OCI-M2 (cell line): ENCODE results near the gene BOLA1.
"Not testable (repeated sequence)": the region's sequence is repeated elsewhere in the genome, so short reads cannot be mapped to it uniquely, and the experiment has no call there.

Source experiments
- DNase-seq: peaks from one replicate; lab custom pipeline; 2025; ENCODE audit not compliant: unreplicated experiment; lab: John Stamatoyannopoulos, UW

BOLA1 gene

DNA sequence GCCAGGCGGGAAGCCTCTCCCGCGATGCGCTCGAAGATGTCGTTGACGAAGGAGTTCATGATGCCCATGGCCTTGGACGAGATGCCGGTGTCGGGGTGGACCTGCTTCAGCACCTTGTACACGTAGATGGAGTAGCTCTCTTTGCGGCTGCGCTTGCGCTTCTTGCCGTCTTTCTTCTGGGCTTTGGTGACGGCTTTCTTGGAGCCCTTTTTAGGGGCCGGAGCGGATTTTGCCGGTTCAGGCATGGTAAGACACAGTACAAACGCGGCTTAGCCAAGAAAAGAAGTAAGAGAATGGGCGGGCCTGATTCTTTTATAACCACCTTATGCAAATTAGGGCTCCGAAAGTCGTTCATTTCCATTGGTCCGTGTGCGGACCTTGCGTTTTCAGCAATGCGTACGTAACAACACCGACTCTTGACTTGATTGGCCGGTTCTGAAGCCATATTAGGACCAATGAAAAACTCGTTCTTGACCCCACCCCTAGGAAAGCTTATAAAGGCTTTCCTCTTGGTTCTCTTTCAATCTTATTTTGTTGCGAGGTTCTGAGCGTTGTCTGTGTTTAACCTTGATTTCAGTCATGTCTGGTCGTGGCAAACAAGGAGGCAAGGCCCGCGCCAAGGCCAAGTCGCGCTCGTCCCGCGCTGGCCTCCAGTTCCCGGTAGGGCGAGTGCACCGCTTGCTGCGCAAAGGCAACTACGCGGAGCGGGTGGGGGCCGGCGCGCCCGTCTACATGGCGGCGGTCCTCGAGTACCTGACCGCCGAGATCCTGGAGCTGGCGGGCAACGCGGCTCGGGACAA, 12.8 kb upstream of the BOLA1 start:
- peak; percentile 98 for DNase-seq

- DNase-seq = not testable (repeated sequence)
Measured at GRCh38 chr1:149887196-149887455, 12.2 kb upstream of the BOLA1 start.

- peak; percentile 89 for DNase-seq
Measured at GRCh38 chr1:149887456-149888246, 11.7 kb upstream of the BOLA1 start.

DNA sequence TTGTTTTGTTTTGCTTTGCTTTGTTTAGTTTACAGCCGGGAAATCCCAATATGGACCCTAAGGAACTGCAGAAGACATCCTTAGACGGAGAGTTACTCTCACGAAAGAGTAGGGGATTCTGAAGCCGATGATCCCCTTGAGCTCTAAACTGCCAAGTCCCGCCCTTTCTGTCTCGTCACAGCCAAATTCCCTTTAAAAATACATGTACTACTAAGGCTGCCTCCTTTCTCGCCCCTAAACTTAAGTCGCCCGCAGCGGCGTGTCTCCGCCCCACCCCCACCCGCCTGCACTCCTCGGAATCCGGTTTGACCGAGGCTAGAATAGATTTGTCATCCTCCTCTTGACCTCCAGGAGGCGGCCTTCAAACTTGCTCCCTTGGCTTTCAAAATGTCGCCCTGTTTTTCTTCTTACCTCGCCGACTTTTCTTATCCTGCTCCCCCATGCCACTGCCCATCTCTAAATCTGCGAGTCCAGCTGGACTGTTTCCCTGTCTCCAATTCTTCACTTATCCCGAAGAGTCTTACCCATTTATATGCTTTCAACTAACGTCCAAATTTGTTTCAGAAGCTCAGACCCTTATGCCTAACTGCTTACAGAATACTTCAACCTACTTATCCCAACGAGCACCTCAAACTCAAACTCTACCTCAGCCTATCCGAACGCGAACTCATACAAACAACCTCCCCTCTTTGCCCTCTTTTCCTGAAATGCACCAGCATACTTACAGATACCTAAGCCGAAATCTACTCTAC, 10.9 kb upstream of the BOLA1 start:
- DNase-seq = peak; percentile 89

GRCh38 chr1:149888999-149889289, 10.4 kb upstream of the BOLA1 start:
- no peak for DNase-seq

DNA sequence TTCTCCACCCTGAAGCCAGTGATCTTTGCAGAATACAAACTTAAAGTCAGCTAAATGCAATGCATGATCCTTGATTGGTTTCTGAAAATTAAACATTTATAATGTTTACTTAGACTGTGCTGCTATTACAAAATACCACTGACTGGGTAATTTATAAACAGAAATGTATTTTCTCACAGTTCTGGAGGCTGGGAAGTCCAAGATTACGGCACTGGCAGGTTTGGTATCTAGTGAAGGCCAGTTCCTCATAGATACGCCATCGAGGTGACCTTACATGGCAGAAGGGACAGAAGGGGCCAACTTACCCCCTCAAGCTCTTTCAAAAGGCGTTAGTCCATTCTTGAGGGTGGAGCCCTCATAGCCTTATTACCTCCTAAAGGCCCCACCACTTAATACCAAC, 2.8 kb upstream of the BOLA1 start:
- DNase-seq = no peak

GRCh38 chr1:149903836-149904491, 4.6 kb downstream of the BOLA1 start:
- DNase-seq = no peak

DNA sequence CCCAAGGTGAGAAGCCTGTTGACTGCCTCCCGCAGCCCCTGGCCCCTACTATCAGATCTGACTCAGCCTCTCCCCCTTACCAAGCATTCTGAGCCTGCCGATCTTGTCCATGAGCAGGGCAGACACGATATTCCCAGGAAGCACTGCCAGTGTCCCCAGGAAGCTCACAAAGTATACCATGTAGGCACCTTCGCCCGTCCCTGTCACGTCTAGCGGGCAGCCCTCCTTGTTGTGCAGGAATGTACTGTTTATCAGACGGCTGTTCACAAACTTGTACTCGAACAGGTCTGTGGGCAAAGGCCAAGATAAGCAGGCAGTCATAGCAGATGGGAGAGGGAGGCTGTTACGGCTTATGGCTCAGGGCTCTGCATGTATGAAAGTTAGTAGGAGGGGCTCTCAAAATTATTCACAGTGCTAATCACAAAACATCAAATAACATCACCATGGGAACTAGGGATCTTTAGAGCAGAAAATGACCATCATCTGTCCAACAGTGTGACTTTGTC, 7.3 kb downstream of the BOLA1 start:
- no peak for DNase-seq

- DNase-seq = no peak
Measured at GRCh38 chr1:149914545-149914944, 15.2 kb downstream of the BOLA1 start.

GRCh38 chr1:149915429-149916192, 16.2 kb downstream of the BOLA1 start:
- no peak for DNase-seq

DNA sequence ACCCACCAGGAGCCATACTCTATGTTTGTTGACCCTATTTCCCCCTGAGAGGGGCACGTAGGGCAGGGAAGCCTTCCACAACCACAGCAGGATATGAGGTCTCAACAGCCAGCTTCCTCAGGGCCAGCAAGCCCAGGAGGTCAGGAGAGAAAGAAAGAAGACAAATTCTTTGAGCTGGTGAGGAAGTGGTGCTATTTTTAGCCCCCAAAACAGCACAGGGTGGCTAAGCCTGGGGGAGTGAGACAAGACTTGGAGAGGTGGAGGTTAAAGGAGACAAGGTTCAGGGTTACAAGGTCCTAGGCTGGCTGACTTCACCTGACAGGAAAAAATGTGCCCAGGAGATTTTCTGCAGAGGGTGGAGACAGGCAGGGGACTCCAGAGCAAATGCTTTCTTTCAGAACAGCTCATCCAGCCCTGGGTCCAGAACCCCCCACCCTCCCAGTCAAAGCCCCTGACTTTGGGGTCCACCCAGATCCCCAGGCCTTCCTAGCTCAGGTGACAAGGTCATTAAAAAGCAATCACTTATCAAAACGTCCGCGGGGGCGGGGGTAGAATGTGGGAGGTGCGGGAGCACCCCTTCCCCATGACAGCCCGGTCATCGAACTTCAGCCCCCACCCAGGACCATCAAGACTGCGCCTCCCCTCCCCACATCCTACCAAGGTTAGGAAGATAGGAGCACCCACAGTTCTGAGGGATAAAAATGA, 17.0 kb downstream of the BOLA1 start:
- no peak for DNase-seq

DNA sequence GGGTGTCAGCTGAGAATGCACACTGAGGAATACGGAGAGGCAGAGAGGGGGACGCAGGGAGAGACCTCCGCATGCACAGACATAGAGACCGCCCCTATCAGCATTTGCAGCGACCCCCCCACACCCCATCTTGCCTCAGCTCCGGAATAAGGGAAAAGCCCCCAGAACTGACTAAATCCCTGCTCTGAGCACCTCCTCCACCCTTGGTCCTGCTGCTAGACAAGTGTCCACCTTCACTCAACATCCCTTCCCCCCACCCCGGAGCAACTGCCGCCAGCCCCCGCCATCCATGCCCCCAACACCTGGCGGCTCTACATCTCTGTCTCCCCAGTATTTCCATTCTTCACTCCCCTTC, 17.5 kb downstream of the BOLA1 start:
- no peak for DNase-seq

- no peak for DNase-seq
Measured at GRCh38 chr1:149917571-149918144, 18.3 kb downstream of the BOLA1 start, which contains the start of gene SV2A. Gene SV2A (minus strand): TSS chr1:149917844. CDS start chr1:149913840, 4,004 bp downstream.

DNA sequence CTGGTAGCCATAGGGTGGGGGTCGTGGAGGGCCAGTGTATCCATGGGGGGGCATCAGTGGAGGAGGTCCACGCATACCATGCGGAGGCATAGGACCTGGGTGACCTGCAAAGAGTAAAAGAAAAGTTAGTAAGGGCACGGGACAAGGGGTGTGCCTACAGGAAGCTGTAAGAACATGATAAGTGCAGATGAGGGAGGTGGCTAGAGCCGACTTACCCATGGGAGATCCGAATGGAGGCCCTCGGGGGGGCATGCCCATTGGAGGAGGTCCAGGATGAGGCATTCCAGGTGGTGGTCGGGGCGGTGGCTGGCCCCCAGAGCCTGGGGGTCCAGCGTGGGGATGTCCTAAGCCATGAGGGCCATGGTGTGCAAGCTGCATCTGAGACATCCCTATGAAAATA, 24.3 kb downstream of the BOLA1 start:
- no peak for DNase-seq

DNA sequence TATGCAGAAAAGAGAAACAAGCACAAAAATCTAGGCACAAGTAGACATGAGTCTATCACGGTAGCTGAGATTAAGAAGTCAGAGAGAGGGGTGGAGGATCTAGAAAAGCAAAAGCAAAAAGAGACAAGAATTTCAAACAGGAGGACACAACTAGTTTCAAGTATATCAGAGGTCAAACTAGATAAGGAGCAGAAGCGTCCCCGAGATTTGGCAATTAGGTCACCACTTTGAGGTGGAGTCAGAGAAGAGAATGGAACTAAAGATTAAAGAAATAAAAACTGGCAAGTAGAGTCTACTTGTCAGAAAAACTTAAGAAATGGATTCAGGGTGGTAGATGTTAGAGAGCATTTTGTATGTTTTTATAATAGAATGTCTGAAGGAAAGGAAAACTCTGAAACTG, 26.0 kb downstream of the BOLA1 start:
- DNase-seq = no peak

DNA sequence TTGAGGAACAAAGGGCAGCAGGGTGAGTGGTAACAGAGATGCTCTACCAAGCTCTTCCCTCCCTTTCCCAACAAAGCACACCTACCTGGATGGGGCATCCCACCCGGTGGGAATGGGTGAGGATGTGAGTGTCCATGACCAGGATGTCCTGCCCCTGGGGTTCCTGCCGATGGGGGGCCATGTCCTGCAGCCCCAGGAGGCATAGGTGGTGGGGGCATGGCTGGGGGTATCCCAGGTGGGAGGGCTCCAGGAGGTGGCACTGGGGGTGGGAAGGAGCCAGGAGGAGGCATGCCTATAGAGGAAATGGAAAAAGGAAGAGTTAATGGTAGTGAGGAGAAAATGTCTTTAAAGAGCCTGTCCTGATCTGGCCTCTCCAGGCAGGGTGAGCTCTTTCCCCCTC, 26.4 kb downstream of the BOLA1 start:
- DNase-seq = no peak

DNA sequence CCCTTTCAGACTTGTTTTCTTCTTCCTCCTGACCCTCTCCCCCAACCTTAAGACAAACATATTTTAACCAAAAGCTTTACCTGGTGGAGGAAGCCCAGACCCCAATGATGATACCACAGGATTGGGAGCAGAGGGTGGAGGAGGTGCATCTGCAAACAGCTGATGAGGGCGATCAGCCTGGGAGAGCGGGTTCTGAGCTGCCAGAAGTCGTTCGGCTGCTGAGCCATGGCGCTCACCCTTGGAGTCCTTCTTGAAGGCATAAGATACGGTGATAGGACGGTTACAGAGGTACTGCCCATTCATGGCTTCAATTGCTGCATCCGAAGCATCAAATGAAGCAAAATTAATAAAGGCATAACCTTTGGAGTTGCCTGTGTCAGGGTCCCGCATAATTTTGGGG, 26.9 kb downstream of the BOLA1 start:
- DNase-seq = no peak

DNA sequence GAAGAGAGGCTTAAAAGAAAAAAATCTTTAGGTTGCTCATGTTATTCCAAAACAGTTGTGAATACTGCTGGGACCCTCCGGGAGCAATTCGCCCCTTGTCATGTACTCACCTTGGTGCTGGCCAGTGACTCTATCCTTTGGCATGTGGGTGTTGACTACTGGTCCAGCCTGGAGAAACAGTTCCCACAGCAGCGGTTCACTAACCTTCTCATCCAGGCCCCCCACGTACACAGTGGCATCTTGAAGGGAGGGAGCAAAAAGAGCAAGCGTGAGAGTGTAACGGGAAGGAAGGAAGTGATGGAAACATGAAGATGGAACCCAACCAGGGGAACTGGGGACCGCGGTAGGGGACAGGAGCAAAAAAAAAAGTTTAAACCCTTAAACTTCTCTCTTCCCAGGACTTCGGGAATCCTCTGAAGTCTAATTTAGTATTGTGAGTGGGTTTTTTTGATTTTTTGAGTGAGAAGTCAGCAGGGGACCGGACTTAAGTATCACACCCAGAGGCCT, 27.7 kb downstream of the BOLA1 start:
- no peak for DNase-seq

DNA sequence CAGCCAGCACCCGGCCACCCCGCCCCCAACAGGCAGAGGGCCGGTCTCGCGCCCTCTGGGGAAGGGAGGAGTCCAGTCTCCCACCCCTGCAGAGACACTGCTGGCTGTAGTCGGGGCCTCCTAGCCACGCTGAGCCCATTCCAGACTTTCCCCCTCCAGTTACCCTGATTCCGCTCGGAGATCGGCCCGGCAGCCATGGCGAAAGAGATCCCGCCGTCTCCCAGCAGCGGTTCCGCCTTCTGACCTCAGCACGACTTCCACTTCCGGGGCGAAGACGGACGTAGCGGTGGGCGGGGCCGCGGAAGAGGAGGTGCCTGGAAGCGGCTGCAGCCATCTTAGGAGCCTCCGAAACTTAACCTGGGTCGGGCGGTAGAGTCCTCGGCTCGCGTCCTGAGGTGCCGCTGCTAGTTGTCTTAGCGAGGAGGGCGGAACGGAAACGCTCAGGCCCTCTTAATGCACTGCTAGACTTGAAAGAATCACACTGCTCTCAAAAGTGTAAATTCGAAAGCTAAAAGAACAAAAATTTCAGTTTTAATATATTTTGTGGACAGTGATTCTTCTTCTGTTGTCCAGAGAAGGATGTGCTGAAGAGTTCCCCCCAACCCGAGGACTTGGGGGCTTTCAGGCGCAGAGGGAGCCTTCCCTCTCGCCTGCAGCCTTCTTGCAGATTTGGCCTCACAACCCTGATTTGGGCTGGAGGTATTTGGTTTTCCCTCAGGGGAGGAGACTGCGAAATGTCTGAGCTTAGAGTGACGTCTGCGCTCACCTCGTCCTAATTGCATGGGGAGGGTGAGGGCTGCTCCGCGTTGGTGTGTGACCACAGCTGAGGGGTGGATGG, 28.4 kb downstream of the BOLA1 start, which contains the start of gene SF3B4:
TSS of gene SF3B4 (minus strand) at position 241 of the 838 bp plus-strand sequence. CDS start at position 197, 44 bp downstream.
- no peak for DNase-seq
